ENCODE results near the gene OPA1.

The OPA1 gene

DNA sequence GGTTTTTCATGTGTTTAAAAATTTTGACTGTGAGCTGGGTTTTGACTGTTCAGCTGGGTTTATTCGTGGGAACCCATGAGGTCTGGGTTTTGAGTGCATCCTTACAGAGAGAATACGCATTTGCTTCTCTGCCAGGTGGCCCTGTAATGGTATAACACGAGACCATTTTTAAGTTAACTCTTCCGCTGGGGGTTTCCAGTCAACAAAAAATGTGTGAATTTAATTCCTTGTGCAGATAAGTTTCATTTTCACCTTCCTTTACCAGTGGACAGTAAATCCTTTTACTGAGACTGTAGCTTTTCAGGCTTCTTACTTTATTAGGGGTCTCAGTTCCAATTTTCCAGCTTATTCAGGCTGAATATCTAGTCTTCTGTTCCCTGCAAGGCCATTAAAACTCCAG is 149.6 kb downstream of the OPA1 start:
- H3K4me3 ChIP-seq (ENCODE audit: low read length) = no peak overlapping the region
- H3K27me3 ChIP-seq (ENCODE audit: control insufficient read depth, insufficient read depth, low read length) = no peaks in the 10 kb centered on the region
- H3K9ac ChIP-seq (ENCODE audit: low read length) = no peak overlapping the region
- no peak overlapping the region for H3K27ac ChIP-seq (ENCODE audit: low read depth, low read length)
- H3K4me1 ChIP-seq (ENCODE audit: control insufficient read depth, insufficient read depth, low read length) = no peaks in the 10 kb centered on the region
- no peaks in the 10 kb centered on the region for H3K36me3 ChIP-seq (ENCODE audit: control insufficient read depth, insufficient read depth, low read length)

DNA sequence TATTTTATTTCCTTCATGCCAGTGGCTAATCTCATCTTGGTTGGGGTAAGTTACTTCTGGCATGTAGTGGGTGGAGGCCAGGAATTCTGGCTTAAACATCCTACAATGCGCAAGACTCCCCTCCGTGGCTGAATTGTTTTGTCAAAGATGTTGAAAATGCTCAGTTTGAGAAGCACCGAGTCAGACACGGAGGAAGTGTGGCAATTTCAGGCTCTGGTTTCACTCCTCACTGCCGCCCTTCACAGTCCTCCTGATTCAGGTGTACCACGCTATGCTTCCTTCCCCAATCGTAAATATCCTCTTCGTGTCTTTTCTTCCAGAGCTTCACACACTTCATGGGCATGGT is 150.7 kb downstream of the OPA1 start:
- Histone ChIP-seq H3K9ac (ENCODE audit: low read length) (no peak overlapping the region), H3K4me3 (ENCODE audit: low read length) (no peak overlapping the region), H3K36me3 (ENCODE audit: control insufficient read depth, insufficient read depth, low read length) (no peaks in the 10 kb centered on the region), H3K4me1 (ENCODE audit: control insufficient read depth, insufficient read depth, low read length) (no peaks in the 10 kb centered on the region), H3K27me3 (ENCODE audit: control insufficient read depth, insufficient read depth, low read length) (no peaks in the 10 kb centered on the region), H3K27ac (ENCODE audit: low read depth, low read length) (no peak overlapping the region)

DNA sequence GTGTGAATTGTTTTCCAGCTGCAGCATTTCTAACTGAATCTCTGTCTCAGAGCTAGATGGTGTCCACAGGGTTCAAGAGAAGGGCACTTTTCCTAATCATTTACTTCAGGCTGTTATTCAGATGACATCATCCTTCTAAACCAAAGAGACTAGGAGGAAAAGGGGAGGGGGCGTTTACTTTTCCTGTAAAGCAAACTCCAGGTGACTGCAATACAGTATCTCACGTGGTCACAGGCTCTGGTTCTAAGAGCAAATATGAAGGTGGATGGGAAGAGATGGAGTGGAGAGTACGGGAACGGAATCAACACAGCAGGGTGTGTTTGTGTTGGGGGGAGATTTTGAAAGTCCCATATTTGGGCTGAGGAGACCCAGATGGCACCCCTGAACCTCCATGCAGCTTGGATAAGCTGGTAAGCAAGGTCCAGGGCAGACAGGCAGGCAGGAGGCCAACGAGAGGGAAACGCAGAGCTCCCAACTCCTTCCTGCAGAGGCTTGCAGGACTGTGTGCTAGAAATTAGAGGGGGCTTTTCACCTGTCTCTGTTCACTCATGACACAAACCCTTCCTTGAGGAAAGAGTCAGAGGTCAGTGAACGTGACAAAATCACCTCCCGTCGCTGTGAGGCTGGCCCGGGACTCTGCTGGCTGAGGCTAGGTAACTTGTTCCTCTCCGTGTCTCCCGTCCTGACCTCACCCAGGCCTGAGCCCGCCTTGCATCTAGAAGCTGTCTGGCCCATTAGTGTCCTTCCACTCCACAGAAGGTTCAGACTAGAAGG is 151.2 kb downstream of the OPA1 start:
- Histone ChIP-seq H3K9ac (ENCODE audit: low read length) (no peak overlapping the region), H3K4me1 (ENCODE audit: control insufficient read depth, insufficient read depth, low read length) (no peaks in the 10 kb centered on the region), H3K27ac (ENCODE audit: low read depth, low read length) (no peak overlapping the region)

DNA sequence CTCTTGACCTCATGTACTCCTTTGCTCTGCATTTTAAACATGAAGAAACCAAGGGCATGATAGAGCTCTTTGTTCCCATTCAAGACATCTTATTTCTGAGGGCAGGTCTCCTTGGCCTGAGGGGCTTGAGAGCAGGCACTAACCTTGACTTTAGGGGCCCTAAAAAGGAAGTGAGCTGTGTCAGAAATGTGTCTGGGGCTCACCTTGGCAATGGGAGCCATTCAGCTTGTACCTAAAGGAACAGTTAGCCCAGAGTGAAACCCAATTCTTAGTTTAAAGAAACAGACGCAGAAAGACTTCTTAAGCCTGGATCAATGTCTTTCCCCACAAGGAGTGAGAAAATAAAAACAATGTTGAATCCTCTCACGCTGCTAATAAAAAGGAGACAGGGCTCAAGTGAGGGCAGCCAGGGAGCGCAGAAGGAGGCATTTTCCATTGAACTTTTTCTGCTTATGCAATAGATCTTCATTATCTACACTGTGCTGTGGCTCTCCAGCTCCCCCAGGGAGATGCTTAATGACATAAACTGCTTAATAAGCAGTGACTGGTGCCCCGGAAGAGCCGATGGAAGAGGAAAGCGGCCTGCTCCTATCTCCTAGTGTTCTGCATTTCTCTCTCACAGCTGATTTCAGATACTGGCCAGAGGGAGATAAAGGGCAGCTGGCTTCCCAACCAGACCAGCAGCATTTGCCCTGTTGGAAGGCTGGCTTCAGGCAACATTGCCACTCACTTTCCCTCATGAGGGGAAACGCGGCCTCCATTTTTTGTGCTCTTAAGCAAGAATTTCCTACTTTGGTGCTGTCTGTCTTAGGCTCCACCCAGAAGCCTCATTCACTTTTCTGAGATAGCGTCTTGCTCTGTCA is 152.0 kb downstream of the OPA1 start:
- Histone ChIP-seq H3K9ac (ENCODE audit: low read length) (no peak overlapping the region), H3K36me3 (ENCODE audit: control insufficient read depth, insufficient read depth, low read length) (no peaks in the 10 kb centered on the region)

More for the DNA sequence above, 151.2 kb downstream of the OPA1 start:
- H3K27me3 ChIP-seq (ENCODE audit: control insufficient read depth, insufficient read depth, low read length) = no peaks in the 10 kb centered on the region
- H3K36me3 ChIP-seq (ENCODE audit: control insufficient read depth, insufficient read depth, low read length) = no peaks in the 10 kb centered on the region
- no peak overlapping the region for H3K4me3 ChIP-seq (ENCODE audit: low read length)

DNA sequence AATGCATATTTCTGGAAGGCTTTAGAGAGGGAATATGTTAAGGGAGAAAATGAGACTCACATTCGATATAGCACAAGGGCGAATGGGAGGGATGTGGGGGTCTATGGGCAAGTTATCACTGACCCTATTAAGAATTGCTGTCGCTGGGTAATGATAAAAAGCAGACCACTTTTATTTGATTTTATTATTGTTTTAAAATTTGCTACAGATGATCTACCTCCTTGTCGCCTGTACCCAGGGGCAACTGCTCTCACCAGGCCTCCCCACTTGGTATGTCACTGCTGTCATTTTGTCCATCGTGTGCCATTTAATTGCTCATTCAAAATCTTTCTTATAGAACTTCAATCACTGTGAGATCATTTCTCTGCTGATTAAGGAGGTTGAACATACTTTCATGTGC is 153.8 kb downstream of the OPA1 start:
- no peaks in the 10 kb centered on the region for H3K27me3 ChIP-seq (ENCODE audit: control insufficient read depth, insufficient read depth, low read length)
- H3K9ac ChIP-seq (ENCODE audit: low read length) = no peak overlapping the region
- no peaks in the 10 kb centered on the region for H3K36me3 ChIP-seq (ENCODE audit: control insufficient read depth, insufficient read depth, low read length)
- H3K4me3 ChIP-seq (ENCODE audit: low read length) = no peak overlapping the region
- H3K27ac ChIP-seq (ENCODE audit: low read depth, low read length) = no peak overlapping the region
- H3K4me1 ChIP-seq (ENCODE audit: control insufficient read depth, insufficient read depth, low read length) = no peaks in the 10 kb centered on the region

More for the DNA sequence above, 152.0 kb downstream of the OPA1 start:
- no peaks in the 10 kb centered on the region for H3K4me1 ChIP-seq (ENCODE audit: control insufficient read depth, insufficient read depth, low read length)
- no peak overlapping the region for H3K27ac ChIP-seq (ENCODE audit: low read depth, low read length)
- H3K4me3 ChIP-seq (ENCODE audit: low read length) = no peak overlapping the region
- H3K27me3 ChIP-seq (ENCODE audit: control insufficient read depth, insufficient read depth, low read length) = no peaks in the 10 kb centered on the region
